ENCODE measurements around the gene TNNC2.
"Not testable (repeated sequence)": the region's sequence is repeated elsewhere in the genome, so short reads cannot be mapped to it uniquely, and the experiment has no call there.

TNNC2 gene

DNA sequence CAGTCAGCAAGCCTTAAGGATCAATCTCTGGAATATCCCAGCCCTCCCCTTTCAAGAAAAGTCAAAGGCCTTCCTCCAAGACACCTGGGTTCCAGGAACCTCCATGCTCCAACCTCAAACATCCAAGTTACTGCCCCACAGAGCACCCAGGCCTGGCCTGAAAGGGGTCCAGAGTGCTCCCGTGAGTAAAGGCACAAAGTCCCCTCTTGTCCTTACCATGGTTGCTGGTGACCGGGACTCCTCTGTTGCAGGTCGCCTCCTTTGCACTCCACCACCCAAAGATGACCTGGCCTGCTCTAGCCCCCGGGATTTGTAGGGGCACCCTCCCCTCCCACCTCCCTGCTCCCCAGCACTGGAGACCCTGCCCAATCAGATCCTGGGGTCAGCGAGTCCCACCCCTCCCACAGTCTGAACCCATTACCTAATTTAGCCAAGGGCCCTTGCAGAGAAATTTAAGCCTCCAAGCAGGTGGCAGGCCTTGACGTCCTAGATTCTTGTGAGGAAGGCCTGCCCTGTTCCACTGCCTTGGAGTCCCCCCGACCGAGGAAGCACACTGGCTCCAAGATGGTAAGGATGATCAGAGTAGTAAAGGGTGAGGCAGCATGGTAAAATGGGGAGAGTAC is at the start of gene TNNC2:
Gene TNNC2, minus strand, starts transcription at position 283 of the 623 bp plus-strand sequence. Its CDS starts 64 bp downstream, at position 219.
- DNase-seq (ENCODE audit: low read depth) = no peak

DNA sequence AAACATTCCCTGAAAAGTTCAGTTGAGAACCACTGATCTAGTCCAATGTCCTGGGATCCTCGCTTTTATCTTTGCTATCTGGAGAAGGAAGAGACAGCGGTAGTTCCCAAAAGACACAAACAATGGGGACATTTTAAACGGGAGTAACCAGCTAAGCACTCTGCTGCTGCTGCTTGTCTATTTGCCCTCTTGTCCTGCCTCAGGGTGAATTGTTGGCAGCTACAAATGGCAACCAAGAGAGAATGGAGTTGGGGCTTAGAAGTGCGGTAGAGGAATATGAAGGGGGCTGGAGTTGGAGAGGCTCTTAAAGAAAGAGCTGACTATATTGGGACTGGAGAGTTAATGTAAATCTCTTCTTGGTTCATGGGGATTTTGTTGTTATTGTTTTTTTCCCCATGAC is 47.5 kb upstream of the TNNC2 start:
- no peak for DNase-seq (ENCODE audit: low read depth)

- DNase-seq (ENCODE audit: low read depth) = not testable (repeated sequence)
Observed at GRCh38 chr20:45874104-45874481, 47.0 kb upstream of the TNNC2 start.

DNA sequence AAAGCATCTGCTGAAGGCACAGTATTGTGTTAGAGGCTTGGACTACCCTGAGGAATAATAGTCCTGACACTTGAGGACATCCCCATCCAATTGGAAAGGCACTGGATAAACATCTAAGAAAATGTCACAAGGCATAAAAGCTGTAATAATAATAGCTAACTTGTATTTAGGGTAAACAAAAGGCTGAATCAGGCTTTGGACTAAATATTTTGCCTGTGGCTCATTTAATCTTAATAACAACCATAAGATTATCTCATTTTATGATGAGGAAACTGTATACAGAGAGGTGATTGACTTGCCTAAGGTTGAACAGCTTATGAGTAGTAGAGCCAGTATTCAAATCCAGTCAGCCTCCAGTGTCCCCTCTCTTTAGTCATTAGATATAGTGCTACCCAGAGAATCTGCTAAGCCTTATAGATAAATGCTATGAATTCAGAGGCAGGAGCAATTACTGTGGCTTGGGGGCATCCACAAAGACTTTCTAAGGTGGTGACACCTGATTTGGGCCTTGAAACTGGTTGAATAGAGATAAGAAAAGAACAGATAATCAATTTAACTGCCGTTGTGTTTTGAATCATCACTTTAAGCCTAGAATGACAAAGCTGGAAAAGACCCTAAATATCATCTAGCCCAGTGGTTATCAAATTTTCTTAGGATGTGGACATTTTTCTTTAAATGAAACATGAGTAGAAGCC is 46.4 kb upstream of the TNNC2 start:
- DNase-seq (ENCODE audit: low read depth) = no peak

DNA sequence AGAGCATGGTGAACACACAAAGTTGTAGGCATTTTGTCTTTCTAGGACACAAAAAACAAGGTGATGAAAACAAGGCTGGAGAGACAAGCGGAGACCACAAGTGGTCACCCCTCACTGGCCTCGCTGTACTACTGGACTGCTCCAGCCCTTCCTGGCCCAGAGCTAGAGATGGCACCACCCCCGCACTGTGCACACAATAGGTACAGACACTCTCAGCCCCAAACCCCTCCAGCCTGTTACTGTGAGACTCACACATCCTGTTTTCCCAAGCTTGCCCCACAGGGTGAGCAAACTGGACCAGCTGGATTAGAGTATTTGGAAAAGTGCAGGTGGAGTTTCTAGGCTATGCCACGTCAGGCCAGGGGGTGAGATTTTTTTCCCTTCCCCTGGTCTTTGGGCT is 45.5 kb upstream of the TNNC2 start:
- DNase-seq (ENCODE audit: low read depth) = no peak

- no peak for DNase-seq (ENCODE audit: low read depth)
Observed at GRCh38 chr20:45867819-45868176, 40.7 kb upstream of the TNNC2 start.

- no peak for DNase-seq (ENCODE audit: low read depth)
Observed at GRCh38 chr20:45867136-45867818, 40.2 kb upstream of the TNNC2 start.

DNA sequence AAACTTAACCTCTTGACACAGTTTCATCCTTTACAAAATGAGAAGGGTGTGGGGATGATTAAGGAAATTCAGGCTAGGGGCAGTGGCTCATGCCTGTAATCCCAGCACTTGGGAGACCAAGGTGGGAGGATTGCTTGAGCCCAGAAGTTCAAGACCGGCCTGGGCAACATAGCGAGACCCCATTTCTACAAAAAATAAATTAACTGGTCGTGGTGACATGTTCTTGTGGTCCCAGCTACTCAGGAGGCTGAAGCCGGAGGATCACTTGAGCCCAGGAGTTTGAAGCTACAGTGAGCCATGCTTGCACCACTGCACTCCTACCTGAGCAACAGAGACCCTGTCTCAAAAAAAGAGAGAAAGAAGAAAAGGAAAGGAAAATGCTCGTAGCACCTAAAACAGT is 39.3 kb upstream of the TNNC2 start:
- DNase-seq (ENCODE audit: low read depth) = no peak

DNA sequence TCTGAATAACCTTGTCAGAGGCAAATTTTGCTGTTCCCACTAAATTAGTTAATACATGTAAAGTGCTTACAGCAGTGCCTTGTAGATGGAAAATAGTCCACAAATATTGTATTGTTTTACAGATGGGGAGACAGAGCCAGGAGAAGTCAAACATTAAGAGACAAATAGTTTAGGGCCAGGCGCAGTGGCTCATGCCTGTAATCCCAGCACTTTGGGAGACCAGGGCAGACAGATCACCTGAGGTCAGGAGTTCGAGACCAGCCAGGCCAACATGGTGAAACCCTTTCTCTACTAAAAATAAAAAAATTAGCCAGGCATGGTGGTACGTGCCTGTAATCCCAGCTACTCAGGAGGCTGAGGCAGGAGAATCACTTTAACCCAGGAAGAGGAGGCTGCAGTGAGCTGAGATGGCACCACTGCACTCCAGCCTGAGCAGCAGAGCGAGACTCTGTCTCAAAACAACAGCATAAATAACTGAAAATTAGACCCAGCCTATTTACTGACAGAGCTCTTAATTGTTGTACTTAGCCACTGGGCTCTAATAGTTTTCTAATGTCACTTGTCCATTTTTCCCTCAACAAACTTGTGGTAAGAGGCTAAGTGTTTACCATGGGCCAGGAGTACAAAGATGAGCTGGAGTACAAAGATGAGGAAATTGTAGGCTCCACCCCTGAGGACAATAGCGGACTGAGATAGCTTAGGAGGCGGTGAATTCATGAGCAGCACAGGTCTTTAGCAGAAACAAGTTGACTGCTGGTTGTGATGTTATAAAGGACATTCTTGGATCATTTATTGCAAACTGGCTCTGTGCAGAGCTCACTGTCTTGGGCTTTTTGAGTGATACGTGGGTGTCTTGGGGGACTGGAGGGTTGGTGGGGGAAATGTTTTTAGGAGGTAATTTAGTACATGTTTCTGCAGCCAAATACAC is 36.7 kb upstream of the TNNC2 start:
- DNase-seq (ENCODE audit: low read depth) = no peak

DNA sequence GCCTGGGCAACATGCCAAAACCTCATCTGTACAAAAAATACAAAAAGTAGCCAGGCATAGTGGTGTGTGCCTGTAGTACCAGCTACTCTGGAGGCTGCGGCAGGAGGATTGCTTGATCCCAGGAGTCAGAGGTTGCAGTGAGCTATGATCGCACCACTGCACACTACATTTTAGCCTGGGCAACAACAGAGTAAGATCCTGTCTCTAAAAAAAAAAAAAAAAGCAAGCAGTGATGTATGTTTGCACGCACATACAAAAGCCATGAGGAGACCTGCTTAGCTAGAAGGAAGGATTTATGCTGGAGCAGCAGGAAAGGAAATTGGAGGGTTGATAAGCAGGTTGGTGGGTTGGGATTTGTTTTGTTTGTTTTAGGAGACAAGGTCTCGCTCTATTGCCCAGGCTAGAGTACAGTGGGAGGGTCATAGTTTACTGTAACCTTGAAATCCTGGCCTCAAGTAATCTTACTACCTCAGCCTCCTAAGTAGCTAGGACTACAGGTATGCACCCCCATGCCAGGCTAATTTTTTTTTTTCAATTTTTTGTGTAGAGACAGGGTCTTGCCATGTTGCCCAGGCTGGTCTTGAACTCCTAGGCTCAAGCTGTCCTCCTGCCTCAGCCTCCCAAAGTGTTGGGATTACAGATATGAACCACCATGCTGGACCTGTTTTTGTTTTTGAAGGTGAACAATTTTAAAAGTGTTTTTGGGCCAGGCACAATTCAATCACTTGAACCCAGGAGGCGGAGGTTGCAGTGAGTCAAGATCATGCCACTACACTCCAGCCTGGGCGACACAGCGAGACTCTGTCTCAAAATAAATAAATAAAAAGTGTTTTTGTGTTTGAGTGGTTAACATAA is 34.3 kb upstream of the TNNC2 start:
- DNase-seq (ENCODE audit: low read depth) = no peak

GRCh38 chr20:45860560-45861220 is 33.6 kb upstream of the TNNC2 start:
- no peak for DNase-seq (ENCODE audit: low read depth)

DNA sequence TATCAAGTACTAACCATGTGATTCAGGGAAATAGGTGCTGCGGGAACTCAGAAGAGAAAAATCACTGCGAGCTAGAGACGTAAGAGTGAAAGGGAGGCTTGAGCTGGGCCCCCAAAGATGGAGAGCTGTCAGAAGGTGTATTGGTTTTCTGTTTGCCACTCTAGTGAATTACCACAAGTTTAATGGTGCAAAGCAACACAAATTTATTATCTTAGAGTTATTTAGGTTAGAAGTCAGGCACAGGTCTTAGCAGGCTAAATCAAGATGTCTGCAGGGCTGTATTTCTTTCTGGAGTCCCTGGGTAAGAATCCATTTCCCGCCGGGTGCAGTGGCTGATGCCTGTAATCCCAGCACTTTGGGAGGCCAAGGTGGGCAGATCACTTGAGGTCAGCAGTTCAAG is 32.8 kb upstream of the TNNC2 start:
- no peak for DNase-seq (ENCODE audit: low read depth)

DNA sequence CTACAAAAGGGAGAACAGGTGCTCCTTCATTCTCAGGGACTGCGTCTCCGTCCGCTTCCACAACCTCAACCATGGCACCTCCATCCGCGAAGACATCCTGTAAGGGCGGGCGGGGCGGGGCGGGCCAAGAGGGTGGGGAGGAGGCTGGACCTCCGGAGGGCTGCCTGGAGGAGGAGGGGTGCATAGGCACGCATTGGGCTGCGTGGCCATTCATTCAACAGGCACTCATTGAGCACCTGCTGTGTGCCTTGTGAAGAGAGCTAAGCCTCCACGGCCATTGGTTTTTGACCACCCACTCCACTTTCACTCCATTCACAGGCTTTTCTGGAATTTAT is 30.7 kb upstream of the TNNC2 start:
- DNase-seq (ENCODE audit: low read depth) = no peak

DNA sequence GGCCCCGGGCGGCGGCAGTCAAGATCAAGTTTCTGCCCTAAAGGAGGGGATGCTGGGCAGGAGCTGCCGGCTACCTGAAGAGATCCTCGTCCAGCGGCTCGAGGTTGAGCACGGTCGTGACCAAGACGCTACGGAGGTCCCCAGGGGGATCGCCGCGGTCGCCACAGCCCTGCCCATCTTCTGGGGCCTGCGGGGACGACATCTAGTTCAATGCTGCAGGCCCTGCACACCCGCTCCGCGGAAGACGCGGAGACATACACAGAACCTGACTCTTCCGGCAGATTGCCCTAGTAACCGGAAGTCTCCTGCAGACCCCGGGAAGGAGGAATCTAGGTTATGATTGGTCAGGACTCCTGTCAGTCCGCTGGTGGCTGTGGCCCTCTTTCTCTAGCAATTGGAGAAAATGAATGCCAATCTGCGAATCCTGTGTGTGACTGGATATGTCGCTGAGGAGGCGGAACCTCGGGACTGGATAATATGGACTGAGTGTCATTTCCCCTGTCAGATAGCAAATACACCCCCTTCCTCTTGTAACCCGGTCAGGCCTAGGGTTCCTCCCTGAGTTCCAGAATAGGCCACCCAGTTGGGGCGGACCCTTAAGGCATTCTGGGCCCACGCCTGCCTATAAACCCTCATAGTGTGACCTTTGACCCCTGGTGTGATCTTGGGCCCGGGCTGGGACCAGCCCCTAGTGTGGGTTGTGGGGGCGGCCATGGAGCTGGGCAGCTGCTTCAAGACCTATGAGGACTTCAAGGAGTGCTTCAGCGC is 30.2 kb upstream of the TNNC2 start, which contains the start of the genes ACOT8 and ZSWIM3:
Gene ACOT8, minus strand, starts transcription at position 279 of the 768 bp plus-strand sequence. Its CDS starts 77 bp downstream, at position 202.
Gene ZSWIM3, plus strand, starts transcription at position 501 of the 768 bp plus-strand sequence. Its CDS starts 212 bp downstream, at position 713.
- DNase-seq (ENCODE audit: low read depth) = peak; percentile 100

- no peak for DNase-seq (ENCODE audit: low read depth)
Observed at GRCh38 chr20:45853484-45853883, 26.4 kb upstream of the TNNC2 start.

GRCh38 chr20:45852326-45852725 is 25.2 kb upstream of the TNNC2 start:
- no peak for DNase-seq (ENCODE audit: low read depth)

DNA sequence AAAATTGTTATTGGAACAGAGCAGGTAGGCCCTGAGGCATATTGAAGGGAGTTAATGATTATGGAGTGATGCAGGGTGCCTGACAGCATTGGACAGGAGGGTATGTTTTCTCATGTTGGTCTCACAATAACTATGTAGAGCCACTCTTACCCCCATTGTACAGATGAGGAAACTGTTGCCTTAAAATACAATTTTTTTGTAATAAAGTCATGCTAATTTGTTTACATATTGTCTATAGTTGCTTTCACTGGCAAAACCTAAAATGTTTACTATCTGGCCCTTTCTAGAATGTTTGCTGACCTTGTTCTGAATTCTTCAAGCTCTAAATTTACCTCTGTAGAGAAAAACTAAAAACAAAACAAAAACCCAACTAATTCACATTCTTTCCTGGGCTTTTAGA is 24.4 kb upstream of the TNNC2 start:
- DNase-seq (ENCODE audit: low read depth) = no peak

DNA sequence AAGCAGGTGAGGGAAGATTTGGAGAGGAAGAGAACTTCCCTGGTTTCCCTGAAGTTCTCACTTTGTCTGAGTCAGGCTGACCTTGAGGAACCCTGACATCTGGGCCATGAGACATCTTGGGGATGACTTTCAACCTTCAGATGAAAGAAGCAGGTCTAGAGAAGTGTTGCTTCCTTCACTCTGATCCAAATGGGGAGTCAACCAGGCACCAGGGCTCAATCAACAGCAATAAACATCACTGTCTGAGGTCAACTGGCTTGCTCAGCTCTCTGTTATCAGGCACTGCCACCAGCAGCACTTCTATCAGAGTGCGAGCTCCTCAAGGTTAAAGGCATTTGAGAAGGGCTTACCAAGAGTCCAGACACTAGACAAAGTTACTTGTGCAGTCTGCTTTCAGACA is 23.8 kb upstream of the TNNC2 start:
- no peak for DNase-seq (ENCODE audit: low read depth)

DNA sequence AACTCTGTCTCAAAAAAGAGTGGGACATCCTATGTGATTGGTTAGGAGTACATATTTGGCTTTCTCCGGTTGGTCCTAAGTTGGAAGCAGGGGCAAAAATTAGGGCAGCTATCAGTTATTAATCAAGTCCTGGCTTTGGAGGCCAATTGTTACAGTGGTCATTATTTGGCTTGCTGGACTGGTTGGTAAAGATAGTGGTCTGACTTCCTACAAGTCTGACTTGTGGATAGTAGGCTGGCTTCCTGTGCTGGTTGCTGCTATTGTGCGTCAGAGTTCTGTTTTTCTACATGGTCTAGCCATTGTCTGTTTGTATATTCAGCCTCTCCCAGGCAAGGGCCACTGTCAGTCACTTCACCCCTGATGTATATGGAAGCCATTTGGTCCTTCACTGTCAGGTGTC is 23.1 kb upstream of the TNNC2 start:
- no peak for DNase-seq (ENCODE audit: low read depth)

All from HS-27A (cell line).